NCI-H82 treated with DMSO at 0.1 percent for 48 hours (cell line): ENCODE measurements around the gene PUS7L.
"Not testable (repeated sequence)": the region's sequence is repeated elsewhere in the genome, so short reads cannot be mapped to it uniquely, and the experiment has no call there.

ENCODE experiments used
- DNase-seq: peaks from one replicate; lab custom pipeline; 2025; ENCODE audit not compliant: unreplicated experiment; lab: John Stamatoyannopoulos, UW

PUS7L gene

GRCh38 chr12:43751360-43751759, 7.2 kb downstream of the PUS7L start:
- not testable (repeated sequence) for DNase-seq

GRCh38 chr12:43750814-43751213, 7.8 kb downstream of the PUS7L start:
- no peak for DNase-seq

- DNase-seq = no peak
These were observed 9.6 kb downstream of the PUS7L start for GRCh38 chr12:43749016-43749415.

GRCh38 chr12:43744826-43745225, 13.8 kb downstream of the PUS7L start:
- DNase-seq = no peak

- no peak for DNase-seq
These were observed 16.5 kb downstream of the PUS7L start for GRCh38 chr12:43742106-43742505.

GRCh38 chr12:43740511-43741100, 18.0 kb downstream of the PUS7L start:
- DNase-seq = no peak

GRCh38 chr12:43737646-43738045, 20.9 kb downstream of the PUS7L start:
- DNase-seq = no peak

GRCh38 chr12:43736927-43737440, 21.6 kb downstream of the PUS7L start:
- no peak for DNase-seq

- DNase-seq = no peak
These were observed 24.9 kb downstream of the PUS7L start for GRCh38 chr12:43733687-43734086.

- DNase-seq = no peak
These were observed 28.3 kb downstream of the PUS7L start for GRCh38 chr12:43730283-43730682.

- DNase-seq = no peak
These were observed 29.9 kb downstream of the PUS7L start for GRCh38 chr12:43728698-43729097.

- no peak for DNase-seq
These were observed 30.5 kb downstream of the PUS7L start for GRCh38 chr12:43728117-43728516.

GRCh38 chr12:43723134-43723533, 35.5 kb downstream of the PUS7L start:
- DNase-seq = no peak

- no peak for DNase-seq
These were observed 36.0 kb downstream of the PUS7L start for GRCh38 chr12:43722621-43723020.

GRCh38 chr12:43711348-43711747, 47.2 kb downstream of the PUS7L start:
- no peak for DNase-seq

- DNase-seq = not testable (repeated sequence)
These were observed 54.8 kb downstream of the PUS7L start for GRCh38 chr12:43703772-43704171.

GRCh38 chr12:43701194-43701593, 57.4 kb downstream of the PUS7L start:
- not testable (repeated sequence) for DNase-seq

GRCh38 chr12:43696154-43696553, 62.4 kb downstream of the PUS7L start:
- DNase-seq = no peak

- DNase-seq = no peak
These were observed 63.7 kb downstream of the PUS7L start for GRCh38 chr12:43694879-43695278.

- DNase-seq = no peak
These were observed 66.5 kb downstream of the PUS7L start for GRCh38 chr12:43692064-43692463.

- DNase-seq = not testable (repeated sequence)
These were observed 73.1 kb downstream of the PUS7L start for GRCh38 chr12:43685491-43685890.

- DNase-seq = no peak
These were observed 82.3 kb downstream of the PUS7L start for GRCh38 chr12:43676183-43676813.
